ENCODE results near the gene CCDC60. TPM values are rescaled to one million over a fixed set of nuclear protein-coding genes. Genes with fewer than 3 reads are reported as not detected.

The CCDC60 gene
- total and polyA plus RNA-seq, 8 donors: 4.1 TPM; not detected in 7

GRCh38 chr12:119389687-119390086 lies 55.2 kb downstream of the CCDC60 start:
- Histone ChIP-seq H3K9me3 (no peaks in the 10 kb centered on the region), H3K36me3 (no peaks in the 10 kb centered on the region), H3K4me1 (no peaks in the 10 kb centered on the region), H3K27me3 (no peaks in the 10 kb centered on the region), H3K27ac (no peak overlapping the region), H3K4me3 (no peak overlapping the region)
- intact Hi-C loops (cut with DNase I; ENCODE audit: low total_unique reads): no loop called here
- no peak for DNase-seq
- TF ChIP-seq EP300 (IDR thresholded peaks at IDR 0.05) (no peak), POLR2AphosphoS5 (IDR thresholded peaks at IDR 0.05) (no peak)

GRCh38 chr12:119391673-119392072 lies 57.1 kb downstream of the CCDC60 start:
- no peak for TF ChIP-seq EP300 (IDR thresholded peaks at IDR 0.05)
- no peak for TF ChIP-seq POLR2A (IDR thresholded peaks at IDR 0.05)
- no peak for TF ChIP-seq POLR2AphosphoS5 (IDR thresholded peaks at IDR 0.05)
- TF ChIP-seq, protein P1, sequence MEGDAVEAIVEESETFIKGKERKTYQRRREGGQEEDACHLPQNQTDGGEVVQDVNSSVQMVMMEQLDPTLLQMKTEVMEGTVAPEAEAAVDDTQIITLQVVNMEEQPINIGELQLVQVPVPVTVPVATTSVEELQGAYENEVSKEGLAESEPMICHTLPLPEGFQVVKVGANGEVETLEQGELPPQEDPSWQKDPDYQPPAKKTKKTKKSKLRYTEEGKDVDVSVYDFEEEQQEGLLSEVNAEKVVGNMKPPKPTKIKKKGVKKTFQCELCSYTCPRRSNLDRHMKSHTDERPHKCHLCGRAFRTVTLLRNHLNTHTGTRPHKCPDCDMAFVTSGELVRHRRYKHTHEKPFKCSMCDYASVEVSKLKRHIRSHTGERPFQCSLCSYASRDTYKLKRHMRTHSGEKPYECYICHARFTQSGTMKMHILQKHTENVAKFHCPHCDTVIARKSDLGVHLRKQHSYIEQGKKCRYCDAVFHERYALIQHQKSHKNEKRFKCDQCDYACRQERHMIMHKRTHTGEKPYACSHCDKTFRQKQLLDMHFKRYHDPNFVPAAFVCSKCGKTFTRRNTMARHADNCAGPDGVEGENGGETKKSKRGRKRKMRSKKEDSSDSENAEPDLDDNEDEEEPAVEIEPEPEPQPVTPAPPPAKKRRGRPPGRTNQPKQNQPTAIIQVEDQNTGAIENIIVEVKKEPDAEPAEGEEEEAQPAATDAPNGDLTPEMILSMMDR (IDR thresholded peaks at IDR 0.05): no peak
- intact Hi-C loops (cut with DNase I; ENCODE audit: low total_unique reads): no loop called here
- Histone ChIP-seq H3K27ac (no peak overlapping the region), H3K27me3 (no peaks in the 10 kb centered on the region), H3K4me1 (no peaks in the 10 kb centered on the region), H3K9me3 (no peaks in the 10 kb centered on the region), H3K36me3 (no peaks in the 10 kb centered on the region), H3K4me3 (no peak overlapping the region)
- WGBS, 5 donors: 65 to 74% (median 70%) methylated on average over 5 of the region's 5 CpGs
- DNase-seq: no peak

GRCh38 chr12:119393677-119394076 lies 59.1 kb downstream of the CCDC60 start:
- Histone ChIP-seq H3K4me3 (no peak overlapping the region), H3K27me3 (no peaks in the 10 kb centered on the region), H3K27ac (no peak overlapping the region), H3K9me3 (peaks cover 0 to 8% (median 3%) of the 10 kb centered on the region in 4 donors), H3K4me1 (no peaks in the 10 kb centered on the region), H3K36me3 (no peaks in the 10 kb centered on the region)
- 41 to 59% (median 44%) methylated on average over 4 of the region's 4 CpGs for WGBS, 5 donors
- intact Hi-C loops (cut with DNase I; ENCODE audit: low total_unique reads): no loop called here
- DNase-seq: no peak
- TF ChIP-seq, protein P1 (IDR thresholded peaks at IDR 0.05): no peak
- TF ChIP-seq EP300 (IDR thresholded peaks at IDR 0.05) (no peak), POLR2AphosphoS5 (IDR thresholded peaks at IDR 0.05) (no peak), POLR2A (IDR thresholded peaks at IDR 0.05) (no peak)

DNA sequence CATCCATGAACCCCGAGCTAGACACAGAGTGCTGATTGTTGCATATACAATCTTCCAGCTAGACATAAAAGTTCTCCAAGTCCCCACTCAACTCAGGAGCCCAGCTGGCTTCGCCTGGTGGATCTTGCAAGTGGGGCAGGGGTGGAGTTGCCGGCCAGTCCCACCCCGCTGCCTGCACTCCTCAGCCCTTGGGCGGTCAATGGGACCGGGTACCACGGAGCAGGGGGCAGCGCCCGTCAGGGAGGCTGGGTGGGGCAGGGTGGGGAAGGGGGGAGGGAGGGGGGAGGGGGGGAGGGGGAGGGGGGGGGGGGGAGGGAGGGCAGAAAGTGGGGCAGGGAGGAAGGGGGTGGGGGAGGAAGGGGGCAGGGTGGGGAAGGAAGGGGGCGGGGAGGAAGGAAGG lies 63.0 kb downstream of the CCDC60 start:
- Histone ChIP-seq H3K36me3 (no peaks in the 10 kb centered on the region), H3K9me3 (peaks cover 0 to 10% (median 4%) of the 10 kb centered on the region in 4 donors), H3K27ac (no peak overlapping the region), H3K4me1 (no peaks in the 10 kb centered on the region), H3K27me3 (no peaks in the 10 kb centered on the region), H3K4me3 (no peak overlapping the region)
- intact Hi-C loops (cut with DNase I; ENCODE audit: low total_unique reads): no loop called here
- no peak for DNase-seq
- WGBS, 5 donors: 92 to 99% (median 95%) methylated on average over 4 to 10 of the region's 10 CpGs
- TF ChIP-seq POLR2A (IDR thresholded peaks at IDR 0.05) (no peak), POLR2AphosphoS5 (IDR thresholded peaks at IDR 0.05) (no peak), EP300 (IDR thresholded peaks at IDR 0.05) (no peak)
- TF ChIP-seq, protein P1 (IDR thresholded peaks at IDR 0.05): no peak

- intact Hi-C loops (cut with DNase I; ENCODE audit: low total_unique reads): no loop called here
- TF ChIP-seq, protein P1 (IDR thresholded peaks at IDR 0.05): no peak
- TF ChIP-seq POLR2A (IDR thresholded peaks at IDR 0.05) (no peak), EP300 (IDR thresholded peaks at IDR 0.05) (no peak), POLR2AphosphoS5 (IDR thresholded peaks at IDR 0.05) (no peak)
- H3K4me1 ChIP-seq: no peaks in the 10 kb centered on the region
- no peak for DNase-seq
- WGBS, 5 donors: 91 to 97% (median 94%) methylated on average over 13 to 24 of the region's 24 CpGs
- no peaks in the 10 kb centered on the region for H3K36me3 ChIP-seq
- no peaks in the 10 kb centered on the region for H3K27me3 ChIP-seq
- H3K27ac ChIP-seq: no peak overlapping the region
- H3K9me3 ChIP-seq: peaks cover 0 to 10% (median 4%) of the 10 kb centered on the region in 4 donors
- H3K4me3 ChIP-seq: no peak overlapping the region
These were observed 63.7 kb downstream of the CCDC60 start for GRCh38 chr12:119398190-119398589.

All from stomach (tissue), 9 donors.